HG02884 (cell line): Measurements from ENCODE around the gene SCYGR1.
"Not testable (repeated sequence)": the region's sequence is repeated elsewhere in the genome, so short reads cannot be mapped to it uniquely, and the experiment has no call there.

Experiments used
- ATAC-seq: cut with Tn5 transposase; IDR thresholded peaks from one replicate; pipeline ENCODE4 v1.9.1; 2021; ENCODE audit warnings: mild to moderate bottlenecking, moderate library complexity; ENCODE audit not compliant: unreplicated experiment

SCYGR1 gene, protein sequence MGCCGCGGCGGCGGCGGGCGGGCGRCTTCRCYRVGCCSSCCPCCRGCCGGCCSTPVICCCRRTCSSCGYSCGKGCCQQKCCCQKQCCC

DNA sequence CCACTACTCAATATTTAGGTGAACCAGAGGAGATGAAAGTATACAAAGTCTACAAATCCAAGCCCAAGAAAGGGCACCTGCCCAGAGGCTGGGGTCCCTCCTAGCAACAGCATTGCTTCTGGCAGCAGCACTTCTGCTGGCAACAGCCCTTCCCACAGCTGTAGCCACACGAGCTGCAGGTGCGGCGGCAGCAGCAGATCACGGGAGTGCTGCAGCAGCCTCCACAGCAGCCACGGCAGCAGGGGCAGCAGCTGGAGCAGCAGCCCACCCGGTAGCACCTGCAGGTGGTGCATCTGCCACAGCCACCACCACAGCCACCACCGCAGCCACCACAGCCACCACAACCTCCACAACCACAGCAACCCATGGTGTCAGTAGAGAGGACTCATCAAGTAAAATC is at the start of gene SCYGR1:
Gene SCYGR1 (minus strand): TSS at position 367 of the 400 bp plus-strand sequence. CDS start 0 bp downstream, at position 367.
- not testable (repeated sequence) for ATAC-seq

DNA sequence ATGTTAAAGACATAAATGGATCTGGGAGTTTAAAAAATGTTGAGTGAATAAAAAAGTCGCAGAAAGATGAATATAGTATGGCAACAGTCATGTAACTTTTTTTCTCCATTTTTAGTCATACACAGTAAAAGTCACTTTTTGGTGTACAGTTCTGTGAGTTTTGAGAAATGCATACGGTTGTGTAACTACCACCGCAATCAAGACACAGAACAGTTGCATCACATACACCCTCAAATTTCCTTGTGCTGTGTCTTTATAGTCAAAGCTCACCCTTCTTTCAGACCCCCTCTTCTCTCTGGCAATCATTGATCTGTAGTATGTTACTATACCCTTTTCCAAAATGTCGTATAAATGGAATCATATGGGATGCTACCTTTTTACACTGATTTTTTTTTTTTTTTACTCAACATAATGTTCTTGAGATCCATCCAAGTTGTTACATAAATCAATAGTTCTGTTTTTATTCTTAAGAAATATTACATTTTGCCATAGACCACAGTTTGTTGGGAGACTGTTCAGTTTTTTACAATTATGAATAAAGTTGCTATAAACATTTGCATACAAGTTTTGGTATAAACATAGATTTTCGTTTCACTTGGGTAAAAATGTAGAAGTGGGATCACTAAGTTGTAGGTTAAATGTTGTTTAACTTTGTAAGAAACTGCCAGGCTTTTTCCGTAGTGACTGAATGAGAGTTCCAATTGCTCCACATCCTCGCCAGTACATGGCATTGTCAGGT is 48.9 kb upstream of the SCYGR1 start:
- ATAC-seq, result no peak

DNA sequence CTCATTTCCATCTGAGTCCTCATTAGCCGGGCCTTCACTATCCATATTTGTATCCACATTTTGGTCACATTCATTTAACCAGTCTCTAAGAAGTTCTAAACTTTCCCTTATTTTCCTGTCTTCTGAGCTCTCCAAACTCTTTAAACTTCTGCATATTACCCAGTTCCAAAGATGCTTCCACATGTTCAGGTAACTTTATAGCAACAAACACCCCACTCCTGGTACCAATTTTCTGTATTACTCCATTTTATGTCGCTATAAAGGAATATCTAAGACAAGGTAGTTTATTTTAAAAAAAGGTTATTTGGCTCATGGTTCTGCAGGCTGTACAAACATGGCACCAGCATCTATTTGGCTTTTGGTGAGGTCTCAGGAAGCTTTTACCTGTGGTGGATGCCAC is 45.4 kb upstream of the SCYGR1 start:
- no peak for ATAC-seq

DNA sequence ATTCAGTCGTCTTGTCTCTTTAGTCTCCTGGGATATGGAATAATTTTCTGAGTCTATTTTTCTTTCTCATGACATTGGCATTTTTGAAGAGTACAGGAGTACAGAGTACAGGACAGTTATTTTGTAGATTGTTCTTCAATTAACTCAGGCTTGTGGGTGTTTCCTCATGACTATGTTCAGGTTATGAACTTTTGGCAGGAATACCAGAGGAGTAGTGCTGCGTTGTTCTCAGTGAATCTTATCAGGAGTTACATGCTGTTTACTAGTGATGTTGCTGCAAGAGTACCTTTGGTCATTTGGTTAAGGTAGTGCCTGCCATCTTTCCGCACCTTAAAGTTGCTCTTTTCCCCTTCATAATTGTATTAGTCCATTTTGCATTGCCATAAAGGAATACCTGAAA is 42.9 kb upstream of the SCYGR1 start:
- ATAC-seq, result no peak

DNA sequence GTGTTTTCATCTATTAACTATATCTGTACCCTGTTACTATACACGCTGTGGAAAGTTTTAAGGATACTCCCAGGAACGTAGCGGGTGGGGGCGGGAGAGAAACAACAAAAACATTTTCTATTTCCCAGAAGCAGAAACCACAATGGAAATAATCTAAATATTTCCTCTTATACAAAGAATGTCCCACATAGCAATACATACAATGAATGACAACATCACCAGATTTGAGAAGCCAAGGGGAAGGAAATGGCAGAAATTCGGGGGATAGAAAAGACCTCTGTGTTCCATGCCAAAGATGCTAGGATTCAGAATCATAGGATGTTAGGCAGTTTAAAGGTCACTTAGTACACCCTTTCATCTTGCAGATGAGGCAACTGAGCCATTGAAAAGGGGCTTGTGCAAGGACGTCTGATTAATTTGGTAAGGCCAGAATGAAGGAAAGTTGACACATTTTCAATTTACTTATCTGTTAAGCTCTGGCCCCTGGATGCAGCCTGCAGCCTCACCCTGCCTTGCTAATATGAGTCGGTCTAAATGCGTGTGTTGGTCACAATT is 41.1 kb upstream of the SCYGR1 start:
- ATAC-seq, result no peak

DNA sequence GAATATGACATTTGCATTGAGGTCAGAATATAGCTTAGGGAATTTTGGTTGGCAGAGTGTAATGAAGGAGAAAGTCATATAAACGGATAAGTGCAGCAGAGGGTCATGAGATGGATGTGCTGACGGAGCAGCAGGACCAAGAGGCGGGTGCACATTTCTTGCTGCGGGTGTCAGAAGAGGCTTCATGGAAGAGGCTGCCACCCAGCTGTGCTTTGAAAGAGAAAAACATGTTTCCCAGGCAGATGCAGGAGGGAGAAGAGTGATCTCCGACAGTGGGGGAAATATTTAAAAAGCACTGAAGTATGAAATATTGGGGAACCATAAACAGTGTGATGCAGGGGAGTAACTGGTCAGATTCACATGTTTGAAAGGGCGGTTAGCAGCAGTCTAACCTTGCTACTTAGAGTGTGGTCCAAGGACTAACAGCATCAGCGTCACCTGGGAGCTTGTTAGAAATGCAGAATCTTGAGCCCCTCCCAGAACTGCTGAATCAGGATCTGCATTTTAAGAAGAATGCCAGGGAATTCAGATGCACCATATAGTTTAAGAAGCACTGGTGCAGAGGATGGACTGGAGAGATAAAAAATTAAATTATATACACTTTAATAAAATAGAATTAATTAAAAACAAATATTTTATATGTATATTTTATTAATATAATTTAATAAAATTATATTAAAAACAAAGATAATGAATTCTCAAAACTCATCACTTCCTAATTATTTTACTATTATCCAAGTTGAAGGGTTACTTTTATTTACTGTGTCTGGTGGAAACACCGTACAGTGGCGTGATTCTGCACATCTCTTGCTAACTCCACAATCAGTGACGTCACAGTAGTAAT is 36.1 kb upstream of the SCYGR1 start:
- ATAC-seq, result no peak

DNA sequence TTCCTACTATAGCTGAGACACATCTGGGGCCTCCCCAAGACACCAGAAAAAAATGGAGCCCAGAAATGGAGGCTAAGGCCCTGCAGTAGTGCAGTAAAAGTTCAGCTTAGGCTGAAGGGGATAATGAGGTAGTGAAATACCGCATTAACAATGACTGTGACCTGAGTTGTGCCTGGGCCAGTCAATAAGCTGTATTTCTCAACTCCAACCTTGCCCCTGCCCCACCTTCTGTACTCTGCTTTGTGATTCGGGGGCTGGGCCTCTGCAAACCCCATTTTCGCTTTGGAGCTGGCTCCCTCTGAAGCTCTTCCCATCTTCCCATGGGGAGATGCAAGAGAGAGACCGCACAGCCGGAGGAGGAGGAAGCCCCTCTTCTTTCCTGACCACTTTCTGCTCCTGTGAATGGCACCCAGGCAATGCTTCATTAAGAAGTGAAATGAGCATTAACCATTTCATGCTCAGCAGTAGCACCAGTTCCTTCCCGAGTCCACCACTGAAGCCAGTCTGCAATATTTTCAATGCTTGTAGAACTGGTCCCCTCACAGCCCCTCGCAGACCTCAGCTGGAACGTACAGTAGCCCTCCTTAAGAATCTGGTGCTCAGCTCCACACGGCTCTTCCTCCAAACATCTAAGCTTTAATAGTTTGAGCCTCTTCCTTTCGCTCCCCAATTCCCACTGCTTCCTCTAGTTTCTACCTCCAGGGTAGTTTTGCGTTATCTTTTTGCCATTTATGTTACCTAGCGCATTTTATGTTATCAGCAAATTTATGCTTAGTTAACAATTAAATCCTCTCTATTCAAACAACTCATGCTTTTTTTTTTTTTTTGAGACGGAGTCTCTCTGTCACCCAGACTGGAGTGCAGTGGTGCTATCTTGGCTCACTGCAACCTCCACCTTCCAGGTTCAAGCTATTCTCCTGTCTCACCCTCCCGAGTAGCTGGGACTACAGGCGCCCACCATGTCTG is 32.6 kb upstream of the SCYGR1 start:
- ATAC-seq, result no peak

DNA sequence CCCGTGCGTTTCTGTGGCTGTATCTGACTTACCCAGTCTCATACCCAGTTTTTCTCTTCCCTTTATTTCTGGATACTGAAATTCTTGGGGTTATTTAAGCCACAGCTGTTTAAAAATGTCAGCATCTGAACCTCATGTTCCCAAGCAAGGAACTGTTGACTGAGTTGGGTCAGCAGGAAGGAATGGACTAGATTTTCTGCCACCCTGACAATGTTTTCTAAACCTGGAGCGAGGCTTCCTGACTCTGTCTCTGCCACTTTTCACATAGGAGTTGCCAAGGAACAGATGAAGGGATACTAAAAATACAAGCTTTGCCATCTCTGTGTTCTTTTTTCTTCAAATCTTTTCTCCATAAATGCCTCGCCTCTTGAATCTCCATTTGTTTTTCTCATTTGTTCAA is 29.0 kb upstream of the SCYGR1 start:
- ATAC-seq, result no peak

DNA sequence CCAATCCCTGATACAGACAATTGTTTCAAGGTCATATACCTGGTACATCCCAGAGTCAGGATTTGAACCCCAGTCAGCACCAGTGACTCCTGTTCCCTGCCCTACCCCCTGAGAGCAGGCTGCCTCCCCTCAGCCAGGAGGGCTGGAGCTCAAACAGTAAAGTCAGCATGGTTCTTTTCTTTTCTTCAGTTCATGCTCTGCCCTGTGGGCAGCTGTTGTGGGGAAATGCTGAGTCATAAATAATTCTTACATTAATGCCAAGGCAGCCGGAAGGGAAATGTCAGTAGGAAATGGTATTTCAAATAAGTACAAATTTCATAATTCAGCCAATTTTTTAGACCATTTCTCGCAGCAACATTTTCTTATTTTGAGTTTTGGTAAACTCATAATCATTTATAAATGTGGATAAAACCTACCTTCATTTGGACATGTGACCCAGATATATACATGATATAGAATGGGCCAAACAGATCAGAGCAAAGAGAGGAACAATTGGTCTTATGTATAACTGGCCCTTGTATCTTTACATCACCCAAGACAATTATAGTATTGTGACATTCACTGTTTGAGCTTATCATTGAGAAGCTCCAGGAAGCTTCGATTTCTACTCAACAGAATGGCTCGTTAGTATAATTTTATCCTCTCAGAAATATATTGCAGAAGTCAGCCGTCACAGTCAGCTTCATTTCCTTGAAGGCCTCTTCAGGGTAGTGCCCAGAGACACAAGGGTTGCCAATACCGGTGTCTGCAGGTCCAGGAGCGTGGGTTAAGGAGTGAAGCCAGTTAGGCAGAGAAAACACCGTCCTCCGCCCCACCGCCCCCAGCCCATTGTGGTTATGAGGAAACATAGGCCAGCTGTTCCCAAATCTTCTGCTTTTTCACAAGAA is 28.0 kb upstream of the SCYGR1 start:
- ATAC-seq, result no peak

DNA sequence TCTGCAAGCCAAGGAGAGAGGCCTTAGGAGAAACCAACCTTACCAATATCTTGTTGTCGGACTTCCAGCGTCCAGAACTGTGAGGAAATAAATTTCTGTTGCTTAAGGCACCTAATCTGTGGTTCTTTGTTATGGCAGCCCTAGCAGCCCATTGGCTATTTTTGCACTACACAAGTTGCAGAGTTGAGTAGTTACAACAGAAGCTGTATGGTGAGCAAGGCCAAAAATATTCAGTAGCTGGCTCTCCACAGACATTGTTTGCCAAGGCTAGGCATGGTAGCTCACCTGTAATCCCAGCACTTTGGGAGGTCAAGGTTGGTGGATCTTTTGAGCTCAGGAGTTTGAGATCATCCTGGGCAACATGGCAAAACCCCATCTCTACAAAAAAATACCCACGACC is 27.1 kb upstream of the SCYGR1 start:
- no peak for ATAC-seq

DNA sequence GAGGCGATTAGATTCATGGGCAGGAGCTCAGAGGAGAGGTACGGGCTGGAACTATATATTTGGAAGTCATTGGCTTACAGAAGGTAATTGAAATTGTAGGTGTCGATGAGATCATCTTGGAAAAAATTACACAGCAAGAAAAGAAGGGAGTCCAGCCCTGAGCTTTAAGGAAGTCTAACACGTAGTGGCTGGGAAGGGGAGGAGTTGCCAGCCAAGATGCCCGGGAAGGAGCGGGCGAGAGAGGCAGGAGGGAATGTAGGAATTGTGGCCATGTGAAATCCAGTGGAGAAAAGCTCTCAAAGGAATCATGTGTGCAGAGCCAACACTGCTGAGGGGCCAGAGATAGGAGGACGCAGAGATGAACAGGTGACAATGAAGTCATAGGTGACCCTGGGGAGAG is 25.6 kb upstream of the SCYGR1 start:
- no peak for ATAC-seq

DNA sequence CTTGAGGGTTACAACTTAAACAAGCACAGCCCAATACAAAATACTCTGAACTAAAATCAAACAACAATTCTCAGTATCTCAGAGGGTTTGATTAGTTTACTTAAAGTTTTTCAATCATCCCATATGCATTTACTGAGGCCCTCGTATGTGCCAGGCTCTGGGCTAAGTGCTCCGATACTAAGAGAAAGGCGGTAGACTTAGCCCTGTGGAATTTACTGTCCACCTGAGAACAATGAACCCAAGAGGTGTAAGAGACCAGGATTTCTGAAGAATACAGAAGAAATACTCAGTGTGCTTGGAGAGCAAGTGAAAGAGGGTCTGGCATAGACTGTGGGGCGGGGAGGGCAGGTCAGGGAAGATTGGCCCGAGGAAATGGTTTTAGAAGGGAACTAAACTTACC is 25.1 kb upstream of the SCYGR1 start:
- ATAC-seq, result no peak

DNA sequence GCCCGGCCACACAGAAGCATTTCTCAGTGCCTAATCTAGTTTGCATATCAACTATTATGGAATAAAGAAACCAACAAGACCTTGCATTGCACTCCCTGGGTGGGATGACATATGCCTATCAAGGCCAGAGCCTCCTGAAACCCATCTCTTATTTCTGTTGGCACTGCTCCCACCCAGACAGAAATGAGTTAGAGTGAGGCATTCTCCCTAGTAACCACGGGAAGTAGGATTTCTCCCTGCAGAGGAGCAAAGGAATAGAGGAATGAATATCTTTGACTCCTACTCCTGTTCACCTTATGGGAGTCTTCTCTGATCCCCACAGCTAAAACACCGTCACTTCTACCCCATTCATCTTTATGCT is 24.2 kb upstream of the SCYGR1 start:
- ATAC-seq, result no peak

DNA sequence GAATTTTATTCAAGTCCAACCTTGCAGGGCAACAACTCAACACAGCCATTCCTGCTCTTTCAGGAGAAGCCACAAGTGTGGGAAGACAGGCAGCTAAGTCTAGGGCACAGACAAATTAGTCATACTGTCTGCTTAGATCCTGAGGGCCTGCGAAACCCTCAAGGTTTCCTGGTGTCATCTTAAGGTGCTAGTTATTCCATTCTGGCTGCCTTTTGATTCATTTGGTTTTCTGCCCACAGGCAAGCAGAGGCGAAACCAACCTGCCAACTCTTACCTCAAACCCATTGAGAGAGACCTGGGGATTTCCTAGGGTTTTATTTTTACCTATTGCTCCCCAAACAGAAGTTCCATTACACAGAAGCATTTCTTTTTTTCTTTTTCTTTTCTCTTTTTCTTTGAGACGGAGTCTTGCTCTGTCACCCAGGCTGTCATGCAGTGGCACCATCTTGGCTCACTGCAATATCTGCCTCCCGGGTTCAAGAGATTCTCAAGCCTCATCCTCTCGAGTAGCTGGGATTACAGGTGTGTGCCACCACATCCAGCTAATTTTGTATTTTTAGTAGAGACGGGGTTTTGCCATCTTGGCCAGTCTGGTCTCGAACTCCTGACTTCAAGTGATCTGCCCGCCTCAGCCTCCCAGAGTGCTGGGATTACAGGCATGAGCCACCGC is 23.7 kb upstream of the SCYGR1 start:
- ATAC-seq, result peak; percentile 79

DNA sequence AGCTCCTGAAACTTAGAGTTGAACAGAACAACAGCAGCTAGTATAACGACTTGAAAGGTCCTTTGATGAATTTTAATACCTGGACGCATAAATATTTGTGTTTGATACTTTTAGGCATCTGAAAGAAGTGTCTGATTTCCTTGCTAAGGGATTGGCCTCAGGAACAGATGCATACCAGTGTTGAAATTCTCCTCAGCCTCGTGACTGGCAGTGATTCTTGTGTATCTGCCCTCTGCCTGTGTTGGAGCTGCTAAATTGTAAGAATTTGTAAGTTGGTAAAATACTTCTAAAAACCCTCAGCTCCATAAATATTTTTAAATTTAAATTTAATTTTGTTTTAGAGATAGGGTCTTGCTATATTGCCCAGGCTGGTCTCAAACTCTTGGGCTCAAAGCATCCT is 22.4 kb upstream of the SCYGR1 start:
- ATAC-seq, result no peak

DNA sequence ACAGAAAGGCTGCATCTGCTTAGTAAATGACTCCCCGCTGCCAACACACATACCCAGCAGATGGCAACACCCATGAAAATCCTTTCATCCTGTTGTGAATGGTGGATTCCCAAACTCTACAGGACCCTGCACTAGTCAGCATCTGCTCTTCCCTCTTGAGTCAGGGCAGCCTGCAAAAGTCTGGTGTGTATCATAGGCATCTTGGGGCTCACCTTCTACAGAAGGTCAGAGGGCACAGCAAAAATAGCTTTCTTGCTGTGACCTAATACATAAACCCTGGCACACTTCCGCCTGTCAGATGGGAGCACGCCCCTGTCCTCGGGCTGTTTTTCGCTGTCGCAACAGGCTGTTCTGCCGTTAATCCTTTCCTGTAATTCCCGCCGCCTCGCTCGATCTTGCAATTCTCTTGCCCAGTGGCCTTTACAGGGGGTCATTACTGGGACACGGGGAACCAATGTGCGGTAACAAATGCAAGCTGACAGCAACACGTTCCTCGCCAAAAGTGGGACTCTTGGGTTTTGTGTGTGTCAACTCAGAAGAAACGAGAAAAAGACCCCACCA is 19.9 kb upstream of the SCYGR1 start:
- ATAC-seq, result no peak

DNA sequence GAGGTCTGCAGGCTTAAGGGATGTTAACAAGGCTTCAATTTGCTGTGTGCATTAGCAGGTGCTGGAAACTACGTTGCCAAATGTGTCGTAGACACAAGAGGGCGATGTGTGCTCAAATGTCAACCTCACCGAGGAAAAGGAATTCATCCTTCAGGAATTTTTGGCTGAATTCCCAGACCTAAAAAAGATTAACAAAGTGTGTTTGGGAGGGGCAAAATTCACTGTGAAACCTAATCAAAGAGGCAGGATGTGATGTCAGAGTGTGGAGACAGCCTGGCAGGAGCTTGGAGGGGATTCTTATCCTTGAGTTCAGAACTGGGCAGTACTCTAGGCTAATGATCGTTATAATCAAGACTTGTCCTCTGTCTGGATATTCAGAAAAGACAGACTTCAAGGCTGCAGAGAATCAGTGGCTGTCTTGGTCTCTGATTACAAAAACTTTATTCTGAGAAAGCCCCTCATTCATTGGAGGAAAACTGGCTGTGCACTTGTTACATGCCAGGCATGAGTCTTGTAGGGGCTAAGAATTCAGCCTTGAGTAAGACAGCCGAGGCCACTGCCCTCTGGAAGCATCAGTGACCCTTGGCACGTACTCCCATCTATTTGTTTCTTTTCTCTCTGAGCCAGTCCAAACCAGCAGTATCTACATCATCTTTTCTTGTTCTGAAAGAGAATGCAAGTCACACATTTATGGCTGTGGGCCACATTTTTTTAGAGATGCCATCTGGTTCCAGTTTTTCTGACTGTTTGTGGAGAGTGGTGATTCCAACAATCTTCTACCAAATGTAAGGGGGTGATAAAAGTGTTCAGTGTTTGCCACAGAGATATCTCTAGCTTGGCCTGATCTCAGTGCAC is 18.7 kb upstream of the SCYGR1 start:
- peak; percentile 40 for ATAC-seq
